MM.1S (cell line): ENCODE data around the gene STRN3.

Experiments used
- CTCF ChIP-seq: fragments of 300-600 bp; sonication (generic); IDR thresholded peaks from 2 replicates; pipeline ENCODE4 v1.5.1; 2016; ENCODE audit warnings: antibody characterized with exemption, low read length, mixed read lengths
- EZH2 ChIP-seq: fragments of 300-600 bp; sonication (generic); optimal IDR thresholded peaks from 2 replicates; pipeline ENCODE3; 2017; ENCODE audit warnings: low read depth, mild to moderate bottlenecking, antibody characterized with exemption, low read length, mixed read lengths

GRCh38 chr14:30896435-30896834, 129.7 kb downstream of the STRN3 start:
- TF ChIP-seq CTCF: no peak
- TF ChIP-seq EZH2: no peak
